ENCODE results near the gene GAB4. TPM values are rescaled to one million over a fixed set of nuclear protein-coding genes. Genes with fewer than 3 reads are reported as not detected.

The GAB4 gene
- total and polyA plus RNA-seq, 2 of the 8 experiments (the other 6 are each of a cell fraction or from before 2014, with no cell fraction given): 0.03 to 0.17 TPM

- TF ChIP-seq CTBP2 (IDR thresholded peaks at IDR 0.05; ENCODE audit: borderline replicate concordance, insufficient read depth, insufficient read length, low read length) (no peak), POLR2A (IDR thresholded peaks at IDR 0.05; ENCODE audit: control extremely low read depth in 1 of 2, low read depth in 2 of 2, low read length in 2 of 2) (no peak), NANOG (IDR thresholded peaks at IDR 0.05; ENCODE audit: insufficient read depth, low read depth, low read length, poor library complexity, severe bottlenecking) (no peak), MAX (IDR thresholded peaks at IDR 0.05) (no peak), E2F6 (IDR thresholded peaks at IDR 0.05) (no peak), RBBP5 (IDR thresholded peaks at IDR 0.05; ENCODE audit: borderline replicate concordance, low read depth, low read length) (no peak), HDAC2 (IDR thresholded peaks at IDR 0.05; ENCODE audit: borderline replicate concordance in 1 of 2, low read depth in 2 of 2, low read length in 2 of 2) (no peak)
These were observed 4.2 kb upstream of the GAB4 start (continued) for GRCh38 chr22:17012267-17012666.

All from H1 (cell line).